Measurements from ENCODE around the gene HINFP. TPM values are rescaled to one million over a fixed set of nuclear protein-coding genes. Genes with fewer than 3 reads are reported as not detected.

Gene HINFP
- total and polyA plus RNA-seq, 9 of the 15 experiments (the other 6 are each of a cell fraction or from before 2014, with no cell fraction given), result 13.8 to 34.1 (median 22.5) TPM

DNA sequence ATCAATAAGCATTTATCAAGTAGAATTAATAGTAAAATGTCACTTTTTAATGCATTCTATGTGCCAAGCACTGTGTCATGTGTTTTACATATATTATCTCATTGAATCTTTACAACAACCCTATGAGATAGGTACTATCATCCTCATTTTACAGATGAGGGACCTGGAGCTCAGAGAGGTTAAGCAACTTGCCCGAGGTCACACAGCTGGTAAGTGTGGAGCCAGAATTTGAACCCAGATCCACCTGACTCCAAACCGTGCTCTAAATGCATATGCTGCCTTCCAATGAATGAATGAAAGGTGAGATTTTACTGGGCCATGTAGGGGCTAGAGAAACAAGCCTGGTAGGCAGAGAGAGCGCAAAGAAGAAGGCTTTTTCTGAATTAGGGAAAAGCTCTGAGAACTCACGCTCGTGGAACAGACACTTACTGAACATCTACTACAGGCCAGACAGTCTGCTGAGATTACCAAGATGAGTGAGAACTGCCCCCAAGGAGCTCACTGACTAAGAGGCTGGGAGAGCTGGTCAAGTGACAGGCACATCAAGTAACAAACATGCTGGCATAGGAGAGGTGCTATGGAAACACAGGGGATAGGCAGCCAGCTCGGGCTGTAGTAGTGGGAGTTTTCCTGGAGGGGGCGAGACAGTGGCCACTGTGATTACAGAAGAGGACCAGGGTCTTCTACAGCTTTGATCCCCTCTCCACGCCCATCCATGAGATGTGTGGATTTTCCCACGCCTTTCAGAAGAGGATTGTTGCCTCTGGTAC lies 31.9 kb downstream of the HINFP start:
- H3K9me1 ChIP-seq (ENCODE audit: control insufficient read depth, insufficient read depth, low read length), result no peaks in the 10 kb centered on the region
- H3K27ac ChIP-seq (ENCODE audit: extremely low read depth, low read depth, low read length), result no peak overlapping the region
- POLR2A ChIA-PET, result interaction anchor here (0.5 to 1.1 kb wide), 6 partner anchors 10 to 98 kb away, joined by 3 to 5 read pairs (median 4); no protein-coding TSS in a partner anchor
- H3K4me2 ChIP-seq (ENCODE audit: insufficient read depth, low read length), result no peak overlapping the region
- no TSS peak for BruUV-seq (replicated peaks)
- DNase-seq (ENCODE audit: extremely low read depth in 1 of 4, low spot score in 3 of 4), result no peak
- in situ Hi-C loops (cut with MboI) (no loop called here), intact Hi-C loops (cut with micrococcal nuclease) (no loop called here)
- no peaks in the 10 kb centered on the region for H3K79me2 ChIP-seq (ENCODE audit: control insufficient read depth, insufficient read depth, low read length)
- CTCF ChIA-PET (ENCODE audit: low intra/inter-chr PET ratio), result interaction anchor here (0.6 to 0.7 kb wide), 2 partner anchors 45 to 344 kb away, joined by 3 read pairs; no protein-coding TSS in a partner anchor
- no peaks in the 10 kb centered on the region; the same call in 1 of the 2 replicates for H4K20me1 ChIP-seq (replicated peaks; ENCODE audit: control insufficient read depth, insufficient read depth, low read length)
- H2AFZ ChIP-seq (ENCODE audit: low read depth, low read length), result no peak overlapping the region
- peaks cover 19 to 33% of the 10 kb centered on the region in 2 experiments; a peak in 4 of 5 replicates for H3K4me1 ChIP-seq (replicated peaks in 1 of 2; ENCODE audit: control insufficient read depth in 2 of 2, insufficient read depth in 2 of 2, low read length in 2 of 2)
- H3K27me3 ChIP-seq (ENCODE audit: control insufficient read depth in 2 of 2, insufficient read depth in 2 of 2, low read length in 2 of 2), result peaks cover 4 to 19% of the 10 kb centered on the region in 2 experiments; a peak in 4 of 5 replicates
- FAIRE-seq, result no peak
- H3K9ac ChIP-seq (ENCODE audit: insufficient read depth in 1 of 2, low read depth in 2 of 2, low read length in 2 of 2), result no peak overlapping the region
- no peaks in the 10 kb centered on the region for H3K9me3 ChIP-seq (replicated peaks; ENCODE audit: control insufficient read depth, insufficient read depth, low read depth, low read length)
- ATAC-seq, result 0 out of 3 replicates have a peak, but pooled peaks have one; percentile 7
- no peak overlapping the region for H3K4me3 ChIP-seq
- H3K36me3 ChIP-seq (ENCODE audit: control insufficient read depth, insufficient read depth, low read length), result no peaks in the 10 kb centered on the region
- 18% methylated on average over 9 of the region's 9 CpGs for WGBS (ENCODE audit: insufficient coverage, low coverage, missing lambda C conversion rate)
- TF ChIP-seq CEBPG (CRISPR knock-in tag; IDR thresholded peaks at IDR 0.05) (no peak), CEBPG (tag; conservative IDR thresholded peaks at IDR 0.05 in 1 of 2, IDR thresholded peaks at IDR 0.05 in 1 of 2) (no peak), FOXJ2 (tag; IDR thresholded peaks at IDR 0.05) (no peak), SMARCA5 (IDR thresholded peaks at IDR 0.05) (peak; percentile 85), CXXC5 (CRISPR knock-in tag; IDR thresholded peaks at IDR 0.05) (no peak), PKNOX1 (IDR thresholded peaks at IDR 0.05) (peak; percentile 24; the same call in 1 of the 2 replicates), CREM (IDR thresholded peaks at IDR 0.05; ENCODE audit: low read depth) (no peak), BCOR (IDR thresholded peaks at IDR 0.05) (peak; percentile 98), CBX1 (IDR thresholded peaks at IDR 0.05; ENCODE audit: low read depth) (peak; percentile 56; the same call in 1 of the 2 replicates), MTA3 (IDR thresholded peaks at IDR 0.05; ENCODE audit: borderline replicate concordance) (no peak), WHSC1 (IDR thresholded peaks at IDR 0.05; ENCODE audit: low read length) (no peak), CTCF (IDR thresholded peaks at IDR 0.05 in 2 of 3, conservative IDR thresholded peaks at IDR 0.05 in 1 of 3; ENCODE audit: insufficient read depth in 2 of 3, low read depth in 1 of 3, low read length in 3 of 3) (0 out of 6 replicates have a peak, but pooled peaks have one; percentile 8 to 29 (median 10)), JUN (IDR thresholded peaks at IDR 0.05; ENCODE audit: borderline replicate concordance, low read depth, low read length) (no peak), JUN (CRISPR knock-in tag; IDR thresholded peaks at IDR 0.05; ENCODE audit: borderline replicate concordance) (no peak), MCM7 (IDR thresholded peaks at IDR 0.05) (no peak), RBM25 (IDR thresholded peaks at IDR 0.05; ENCODE audit: low read depth, low read length, severe bottlenecking) (peak; percentile 95), SNRNP70 (optimal IDR thresholded peaks at IDR 0.05; ENCODE audit: low read depth, low read length) (no peak), HDAC2 (IDR thresholded peaks at IDR 0.05) (peak; percentile 81), ZNF561 (CRISPR knock-in tag; conservative IDR thresholded peaks at IDR 0.05) (no peak), FOSL1 (tag; conservative IDR thresholded peaks at IDR 0.05) (no peak), XRCC3 (IDR thresholded peaks at IDR 0.05) (no peak), BRD9 (IDR thresholded peaks at IDR 0.05; ENCODE audit: low read depth, partially characterized antibody) (peak; percentile 72)
